ENCODE results near the gene CLC.
"Not testable (repeated sequence)": the region's sequence is repeated elsewhere in the genome, so short reads cannot be mapped to it uniquely, and the experiment has no call there.

The CLC gene

GRCh38 chr19:39737891-39738290 is at the start of gene CLC:
Gene CLC (minus strand): TSS chr19:39738029. CDS start chr19:39737952, 77 bp downstream.
- no peaks in the 10 kb centered on the region for H3K9me3 Mint-ChIP-seq
- peaks cover 20% of the 10 kb centered on the region for H3K4me1 Mint-ChIP-seq (ENCODE audit: low read depth)
- peaks cover 29% of the 10 kb centered on the region for H3K27me3 Mint-ChIP-seq
- no peak within 1 kb of the TSS for H3K27ac Mint-ChIP-seq
- H3K36me3 Mint-ChIP-seq (ENCODE audit: low read depth): no peaks in the 10 kb centered on the region
- no peak within 1 kb of the TSS for H3K4me3 Mint-ChIP-seq

GRCh38 chr19:39780894-39781293 is 43.1 kb upstream of the CLC start:
- no peak overlapping the region for H3K27ac Mint-ChIP-seq
- peaks cover 44% of the 10 kb centered on the region for H3K27me3 Mint-ChIP-seq
- H3K4me3 Mint-ChIP-seq: no peak overlapping the region
- H3K9me3 Mint-ChIP-seq: no peaks in the 10 kb centered on the region
- H3K36me3 Mint-ChIP-seq (ENCODE audit: low read depth): no peaks in the 10 kb centered on the region
- peaks cover 3% of the 10 kb centered on the region for H3K4me1 Mint-ChIP-seq (ENCODE audit: low read depth)

GRCh38 chr19:39778763-39779162 is 40.9 kb upstream of the CLC start, which contains the start of gene LEUTX:
Gene LEUTX (plus strand): TSS chr19:39778854. CDS start chr19:39778921, 67 bp downstream.
- no peak within 1 kb of the TSS for H3K27ac Mint-ChIP-seq
- H3K9me3 Mint-ChIP-seq: no peaks in the 10 kb centered on the region
- no peak within 1 kb of the TSS for H3K4me3 Mint-ChIP-seq
- peaks cover 3% of the 10 kb centered on the region for H3K4me1 Mint-ChIP-seq (ENCODE audit: low read depth)
- H3K27me3 Mint-ChIP-seq: peaks cover 28% of the 10 kb centered on the region
- H3K36me3 Mint-ChIP-seq (ENCODE audit: low read depth): no peaks in the 10 kb centered on the region

GRCh38 chr19:39768786-39769185 is 31.0 kb upstream of the CLC start:
- H3K27ac Mint-ChIP-seq: no peak overlapping the region
- H3K9me3 Mint-ChIP-seq: no peaks in the 10 kb centered on the region
- H3K36me3 Mint-ChIP-seq (ENCODE audit: low read depth): no peaks in the 10 kb centered on the region
- H3K4me1 Mint-ChIP-seq (ENCODE audit: low read depth): no peaks in the 10 kb centered on the region
- H3K27me3 Mint-ChIP-seq: peaks cover 17% of the 10 kb centered on the region
- H3K4me3 Mint-ChIP-seq: no peak overlapping the region

GRCh38 chr19:39768334-39768733 is 30.5 kb upstream of the CLC start:
- Mint-ChIP-seq H3K4me1 (ENCODE audit: low read depth) (no peaks in the 10 kb centered on the region), H3K27me3 (peaks cover 19% of the 10 kb centered on the region), H3K36me3 (ENCODE audit: low read depth) (no peaks in the 10 kb centered on the region), H3K4me3 (no peak overlapping the region), H3K9me3 (no peaks in the 10 kb centered on the region), H3K27ac (no peak overlapping the region)

GRCh38 chr19:39765091-39766076 is 27.6 kb upstream of the CLC start:
- no peaks in the 10 kb centered on the region for H3K9me3 Mint-ChIP-seq
- H3K36me3 Mint-ChIP-seq (ENCODE audit: low read depth): no peaks in the 10 kb centered on the region
- H3K4me1 Mint-ChIP-seq (ENCODE audit: low read depth): no peaks in the 10 kb centered on the region
- peaks cover 16% of the 10 kb centered on the region for H3K27me3 Mint-ChIP-seq
- H3K4me3 Mint-ChIP-seq: no peak overlapping the region
- H3K27ac Mint-ChIP-seq: no peak overlapping the region

- H3K27me3 Mint-ChIP-seq: peaks cover 30% of the 10 kb centered on the region
- H3K4me1 Mint-ChIP-seq (ENCODE audit: low read depth); H3K4me3 Mint-ChIP-seq; H3K9me3 Mint-ChIP-seq; H3K27ac Mint-ChIP-seq; H3K36me3 Mint-ChIP-seq (ENCODE audit: low read depth): not testable (repeated sequence)
These were observed 24.0 kb upstream of the CLC start for GRCh38 chr19:39761851-39762250.

- no peaks in the 10 kb centered on the region for H3K36me3 Mint-ChIP-seq (ENCODE audit: low read depth)
- no peaks in the 10 kb centered on the region for H3K9me3 Mint-ChIP-seq
- peaks cover 33% of the 10 kb centered on the region for H3K27me3 Mint-ChIP-seq
- H3K4me1 Mint-ChIP-seq (ENCODE audit: low read depth): no peaks in the 10 kb centered on the region
- H3K27ac Mint-ChIP-seq: no peak overlapping the region
- H3K4me3 Mint-ChIP-seq: no peak overlapping the region
These were observed 21.8 kb upstream of the CLC start for GRCh38 chr19:39759457-39760184.

GRCh38 chr19:39754971-39755370 is 17.1 kb upstream of the CLC start:
- no peak overlapping the region for H3K4me3 Mint-ChIP-seq
- H3K9me3 Mint-ChIP-seq: no peaks in the 10 kb centered on the region
- H3K4me1 Mint-ChIP-seq (ENCODE audit: low read depth): no peaks in the 10 kb centered on the region
- peaks cover 38% of the 10 kb centered on the region for H3K27me3 Mint-ChIP-seq
- H3K27ac Mint-ChIP-seq: no peak overlapping the region
- H3K36me3 Mint-ChIP-seq (ENCODE audit: low read depth): no peaks in the 10 kb centered on the region

- no peak overlapping the region for H3K4me3 Mint-ChIP-seq
- no peaks in the 10 kb centered on the region for H3K9me3 Mint-ChIP-seq
- no peaks in the 10 kb centered on the region for H3K36me3 Mint-ChIP-seq (ENCODE audit: low read depth)
- no peaks in the 10 kb centered on the region for H3K4me1 Mint-ChIP-seq (ENCODE audit: low read depth)
- H3K27me3 Mint-ChIP-seq: peaks cover 36% of the 10 kb centered on the region
- no peak overlapping the region for H3K27ac Mint-ChIP-seq
These were observed 16.7 kb upstream of the CLC start for GRCh38 chr19:39754544-39754943.

- no peaks in the 10 kb centered on the region for H3K36me3 Mint-ChIP-seq (ENCODE audit: low read depth)
- H3K27ac Mint-ChIP-seq: no peak overlapping the region
- no peak overlapping the region for H3K4me3 Mint-ChIP-seq
- H3K4me1 Mint-ChIP-seq (ENCODE audit: low read depth): no peaks in the 10 kb centered on the region
- H3K9me3 Mint-ChIP-seq: no peaks in the 10 kb centered on the region
- H3K27me3 Mint-ChIP-seq: peaks cover 29% of the 10 kb centered on the region
These were observed 15.0 kb upstream of the CLC start for GRCh38 chr19:39752795-39753194.

GRCh38 chr19:39752390-39752789 is 14.6 kb upstream of the CLC start:
- H3K9me3 Mint-ChIP-seq: no peaks in the 10 kb centered on the region
- H3K36me3 Mint-ChIP-seq (ENCODE audit: low read depth): no peaks in the 10 kb centered on the region
- H3K27ac Mint-ChIP-seq: no peak overlapping the region
- peaks cover 25% of the 10 kb centered on the region for H3K27me3 Mint-ChIP-seq
- no peak overlapping the region for H3K4me3 Mint-ChIP-seq
- H3K4me1 Mint-ChIP-seq (ENCODE audit: low read depth): no peaks in the 10 kb centered on the region

GRCh38 chr19:39749981-39750380 is 12.2 kb upstream of the CLC start:
- Mint-ChIP-seq H3K4me1 (ENCODE audit: low read depth) (no peaks in the 10 kb centered on the region), H3K4me3 (no peak overlapping the region), H3K27ac (no peak overlapping the region), H3K9me3 (no peaks in the 10 kb centered on the region), H3K27me3 (peaks cover 34% of the 10 kb centered on the region), H3K36me3 (ENCODE audit: low read depth) (no peaks in the 10 kb centered on the region)

GRCh38 chr19:39746836-39747529 is 9.2 kb upstream of the CLC start:
- H3K4me1 Mint-ChIP-seq (ENCODE audit: low read depth): no peaks in the 10 kb centered on the region
- peaks cover 52% of the 10 kb centered on the region for H3K27me3 Mint-ChIP-seq
- H3K9me3 Mint-ChIP-seq: no peaks in the 10 kb centered on the region
- no peak overlapping the region for H3K27ac Mint-ChIP-seq
- H3K4me3 Mint-ChIP-seq: no peak overlapping the region
- H3K36me3 Mint-ChIP-seq (ENCODE audit: low read depth): no peaks in the 10 kb centered on the region

GRCh38 chr19:39745643-39746042 is 7.8 kb upstream of the CLC start:
- no peak overlapping the region for H3K27ac Mint-ChIP-seq
- H3K4me3 Mint-ChIP-seq: no peak overlapping the region
- H3K36me3 Mint-ChIP-seq (ENCODE audit: low read depth): no peaks in the 10 kb centered on the region
- H3K4me1 Mint-ChIP-seq (ENCODE audit: low read depth): peaks cover 7% of the 10 kb centered on the region
- no peaks in the 10 kb centered on the region for H3K9me3 Mint-ChIP-seq
- peaks cover 55% of the 10 kb centered on the region for H3K27me3 Mint-ChIP-seq

Measured in stimulated activated naive CD8-positive, alpha-beta T cell treated with anti-CD3 and anti-CD28 coated beads, Interleukin-15, Interleukin-2, amounts not matched to agents 100 ng/mL and 50 ng/mL, for 24 hours (primary cell).